Gastrocnemius medialis (tissue), 4 donors: ENCODE measurements around the gene ELL2.

Experiments
- CTCF ChIP-seq, 5 experiments: fragments of 450-650 bp in 3 of 5; fragments of 200-600 bp in 2 of 5; sonication (generic) in 2 of 5; IDR thresholded peaks in 4 of 5; conservative IDR thresholded peaks in 1 of 5; 1 replicate in 4 of 5; 2 replicates in 1 of 5; pipeline ENCODE4 v1.5.1; 2016 to 2019; ENCODE audit warnings: antibody characterized with exemption in 5 of 5, mild to moderate bottlenecking in 3 of 5, moderate library complexity in 3 of 5
- POLR2A ChIP-seq, 2 donors: fragments of 450-650 bp; IDR thresholded peaks; one replicate each; pipeline ENCODE4 v1.6.1; 2017; ENCODE audit warnings: antibody characterized with exemption in 2 of 2, mild to moderate bottlenecking in 2 of 2, moderate library complexity in 2 of 2

- TF ChIP-seq POLR2A (IDR thresholded peaks at IDR 0.05) (no peak), CTCF (IDR thresholded peaks at IDR 0.05 in 4 of 5, conservative IDR thresholded peaks at IDR 0.05 in 1 of 5) (no peak)
Measured at GRCh38 chr5:95838001-95838520, 123.6 kb downstream of the ELL2 start.
